Measurements from ENCODE around the gene TBC1D30.
"Not testable (repeated sequence)": the region's sequence is repeated elsewhere in the genome, so short reads cannot be mapped to it uniquely, and the experiment has no call there.

Gene TBC1D30, protein sequence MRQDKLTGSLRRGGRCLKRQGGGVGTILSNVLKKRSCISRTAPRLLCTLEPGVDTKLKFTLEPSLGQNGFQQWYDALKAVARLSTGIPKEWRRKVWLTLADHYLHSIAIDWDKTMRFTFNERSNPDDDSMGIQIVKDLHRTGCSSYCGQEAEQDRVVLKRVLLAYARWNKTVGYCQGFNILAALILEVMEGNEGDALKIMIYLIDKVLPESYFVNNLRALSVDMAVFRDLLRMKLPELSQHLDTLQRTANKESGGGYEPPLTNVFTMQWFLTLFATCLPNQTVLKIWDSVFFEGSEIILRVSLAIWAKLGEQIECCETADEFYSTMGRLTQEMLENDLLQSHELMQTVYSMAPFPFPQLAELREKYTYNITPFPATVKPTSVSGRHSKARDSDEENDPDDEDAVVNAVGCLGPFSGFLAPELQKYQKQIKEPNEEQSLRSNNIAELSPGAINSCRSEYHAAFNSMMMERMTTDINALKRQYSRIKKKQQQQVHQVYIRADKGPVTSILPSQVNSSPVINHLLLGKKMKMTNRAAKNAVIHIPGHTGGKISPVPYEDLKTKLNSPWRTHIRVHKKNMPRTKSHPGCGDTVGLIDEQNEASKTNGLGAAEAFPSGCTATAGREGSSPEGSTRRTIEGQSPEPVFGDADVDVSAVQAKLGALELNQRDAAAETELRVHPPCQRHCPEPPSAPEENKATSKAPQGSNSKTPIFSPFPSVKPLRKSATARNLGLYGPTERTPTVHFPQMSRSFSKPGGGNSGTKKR

DNA sequence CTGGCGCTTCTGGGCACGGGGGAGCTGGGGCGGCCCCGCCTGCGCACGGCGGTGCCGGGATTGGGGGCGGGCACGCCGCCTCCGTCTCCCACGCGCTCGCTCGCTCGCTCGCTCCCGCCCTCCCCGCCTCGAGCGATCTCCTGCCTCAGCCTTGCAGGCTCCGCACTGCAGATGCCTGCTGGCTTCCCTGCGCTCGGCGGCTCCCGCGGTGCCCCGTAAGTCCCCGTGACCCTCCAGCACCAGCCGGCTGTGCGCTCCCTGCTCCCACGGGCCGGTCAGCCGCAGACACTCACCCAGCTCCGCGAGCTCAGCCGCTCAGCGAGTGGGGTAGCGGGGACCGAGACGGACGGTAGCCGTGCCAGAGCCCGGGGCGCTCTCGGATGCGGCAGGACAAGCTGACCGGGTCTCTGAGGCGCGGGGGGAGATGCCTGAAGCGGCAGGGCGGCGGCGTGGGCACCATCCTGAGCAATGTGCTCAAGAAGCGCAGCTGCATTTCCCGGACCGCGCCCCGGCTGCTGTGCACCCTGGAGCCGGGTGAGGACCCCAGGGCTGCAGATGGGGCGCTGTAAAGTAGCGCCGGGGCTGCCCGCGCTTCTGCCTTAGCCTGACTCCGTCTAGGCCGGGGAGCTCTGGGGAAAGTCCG, at the start of gene TBC1D30:
TSS of gene TBC1D30 (plus strand) at position 148 of the 643 bp plus-strand sequence. CDS start at position 381, 233 bp downstream.
- no peak for FAIRE-seq
- DNase-seq (ENCODE audit: insufficient read length, low spot score) = peak; percentile 40

DNA sequence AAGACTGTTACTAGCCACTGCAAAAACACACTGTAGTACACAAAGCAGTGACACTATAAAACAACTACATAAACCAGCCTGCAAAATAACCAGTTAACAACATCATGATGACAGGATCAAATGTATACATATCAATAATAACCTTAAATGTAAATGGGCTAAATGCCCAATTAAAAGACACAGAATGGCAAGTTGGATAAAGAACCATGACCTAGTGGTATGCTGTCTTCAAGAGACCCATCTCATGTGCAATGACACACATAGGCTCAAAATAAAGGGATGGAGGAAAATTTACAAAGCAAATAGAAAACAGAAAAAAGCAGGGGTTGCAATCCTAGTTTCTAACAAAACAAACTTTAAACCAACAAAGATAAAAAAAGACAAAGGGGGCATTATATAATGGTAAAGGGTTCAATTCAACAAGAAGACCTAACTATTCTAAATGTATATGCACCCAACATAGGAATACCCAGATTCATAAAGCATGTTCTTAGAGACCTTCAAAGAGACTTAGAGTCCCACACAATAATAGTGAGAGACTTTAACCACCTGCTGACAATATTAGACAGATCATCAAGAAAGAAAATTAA, 49.2 kb upstream of the TBC1D30 start:
- DNase-seq (ENCODE audit: insufficient read length, low spot score); FAIRE-seq: not testable (repeated sequence)

DNA sequence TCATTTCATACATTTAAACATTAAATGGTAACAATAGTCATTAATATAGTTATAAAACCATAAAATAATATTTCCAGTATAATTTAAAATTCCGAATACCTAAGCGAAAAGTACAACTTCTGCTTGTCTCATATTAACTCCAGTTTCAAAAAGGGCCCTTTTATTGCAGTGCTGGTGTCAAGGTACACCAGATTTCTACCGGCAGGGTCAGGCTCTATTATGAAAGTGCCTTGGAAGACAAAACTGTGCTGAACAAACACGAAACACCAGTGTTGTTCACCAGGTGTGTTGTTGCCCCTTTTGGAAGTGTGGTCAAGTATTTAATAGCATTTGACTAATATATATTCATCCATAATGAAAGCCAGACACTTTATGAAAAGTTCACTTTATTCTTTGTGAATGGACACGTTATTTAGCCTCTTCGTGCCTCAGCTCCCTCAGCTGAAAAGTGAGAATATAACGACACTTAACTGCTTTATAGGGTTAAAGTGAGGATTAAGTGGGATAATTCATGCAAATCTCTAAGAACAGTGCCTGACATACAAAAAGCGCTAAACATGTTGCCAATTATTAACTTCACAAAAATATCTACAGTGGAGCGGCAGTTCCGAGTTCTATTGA, 45.0 kb upstream of the TBC1D30 start:
- FAIRE-seq = no peak

DNA sequence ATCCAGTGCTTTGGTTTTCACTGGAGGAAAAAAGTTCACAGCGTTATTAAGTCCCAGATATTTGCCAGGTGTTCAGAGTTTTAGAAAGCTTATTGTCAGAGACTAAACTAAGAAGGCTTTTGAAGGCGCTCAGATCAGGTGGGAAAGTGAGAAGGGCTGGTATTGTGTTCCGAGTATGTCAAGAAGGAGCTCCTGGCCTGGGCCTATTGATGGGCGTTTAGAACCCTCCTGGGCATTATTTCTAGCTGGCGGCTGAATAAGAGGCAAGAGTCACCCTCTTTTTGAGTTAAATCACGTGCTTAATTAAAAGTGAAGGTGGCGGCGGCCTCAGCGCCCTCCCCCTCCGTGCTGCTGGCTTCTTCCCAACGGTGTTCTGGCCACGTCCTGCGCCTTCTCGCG, 44.3 kb upstream of the TBC1D30 start:
- DNase-seq (ENCODE audit: insufficient read length, low spot score) (no peak), FAIRE-seq (no peak)

More for the DNA sequence above, 45.0 kb upstream of the TBC1D30 start:
- DNase-seq (ENCODE audit: insufficient read length, low spot score) = no peak

DNA sequence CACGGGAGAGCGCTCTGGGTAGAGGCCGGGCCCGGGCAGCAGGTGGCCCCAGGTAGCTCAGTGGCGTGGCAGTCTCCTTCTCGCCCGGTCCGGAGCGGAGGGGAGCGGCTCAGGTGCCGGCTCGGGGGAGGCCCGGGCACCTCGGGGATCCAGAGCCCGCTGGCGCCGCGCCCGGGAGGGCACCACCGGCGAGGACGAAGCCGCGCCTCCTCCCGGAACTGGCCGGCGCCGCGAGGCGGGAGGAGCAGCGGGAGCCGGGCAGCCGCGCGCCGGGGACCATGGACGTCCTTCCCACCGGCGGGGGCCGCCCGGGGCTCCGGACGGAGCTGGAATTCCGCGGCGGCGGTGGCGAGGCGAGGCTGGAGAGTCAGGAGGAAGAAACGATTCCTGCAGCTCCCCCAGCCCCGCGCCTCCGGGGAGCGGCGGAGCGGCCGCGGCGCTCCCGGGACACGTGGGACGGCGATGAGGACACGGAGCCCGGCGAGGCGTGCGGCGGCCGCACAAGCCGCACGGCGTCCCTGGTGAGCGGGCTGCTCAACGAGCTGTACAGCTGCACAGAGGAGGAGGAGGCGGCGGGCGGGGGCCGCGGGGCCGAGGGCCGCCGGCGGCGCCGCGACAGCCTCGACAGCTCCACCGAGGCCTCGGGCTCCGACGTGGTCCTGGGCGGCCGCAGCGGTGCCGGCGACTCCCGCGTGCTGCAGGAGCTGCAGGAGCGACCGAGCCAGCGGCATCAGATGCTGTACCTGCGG, 43.7 kb upstream of the TBC1D30 start:
- DNase-seq (ENCODE audit: insufficient read length, low spot score) (peak; percentile 20), FAIRE-seq (no peak)

DNA sequence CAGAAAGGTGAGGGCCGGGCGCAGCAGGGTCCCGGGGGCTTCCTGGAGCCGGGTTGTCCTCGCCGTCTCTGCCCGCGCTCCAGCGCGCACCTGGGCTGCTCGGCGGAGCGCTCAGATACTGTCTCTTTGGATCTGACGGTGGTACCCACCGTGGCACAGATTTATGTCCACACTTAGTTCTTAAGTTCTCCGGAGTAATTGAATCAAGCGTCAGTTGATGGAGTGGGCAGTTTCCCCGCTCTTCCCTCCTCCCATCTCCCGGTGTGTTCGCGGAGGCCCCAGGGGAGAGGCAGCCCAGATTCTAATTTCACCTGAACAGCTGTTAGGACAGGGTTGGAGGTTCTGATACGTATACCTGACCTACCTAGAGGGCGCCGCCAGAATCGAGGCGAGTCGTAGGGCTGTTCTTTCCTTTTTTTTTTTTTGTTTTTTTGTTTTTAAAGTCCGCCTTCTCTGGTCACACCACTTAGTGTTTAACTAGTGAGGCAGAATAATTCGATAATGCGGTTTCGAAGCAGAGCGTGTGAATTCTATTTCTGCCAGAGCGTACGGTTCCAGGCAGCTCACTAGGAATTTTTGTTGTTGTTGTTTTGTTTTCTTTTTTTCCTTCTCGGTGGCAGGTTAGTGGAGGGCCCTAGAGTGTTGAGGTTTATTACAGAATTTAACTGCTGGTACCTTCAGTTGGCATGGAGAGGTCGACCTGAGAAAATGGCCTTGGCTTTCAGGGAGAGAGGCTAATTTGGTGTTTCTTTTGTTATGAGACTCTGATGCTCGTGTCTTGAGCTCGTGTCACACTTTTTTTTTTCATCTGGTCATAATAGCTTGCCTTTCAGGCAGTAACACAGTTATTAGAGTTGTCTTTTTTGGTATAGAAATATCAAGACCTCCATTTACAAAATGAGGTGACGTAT, 42.9 kb upstream of the TBC1D30 start:
- FAIRE-seq = no peak
- DNase-seq (ENCODE audit: insufficient read length, low spot score) = no peak

DNA sequence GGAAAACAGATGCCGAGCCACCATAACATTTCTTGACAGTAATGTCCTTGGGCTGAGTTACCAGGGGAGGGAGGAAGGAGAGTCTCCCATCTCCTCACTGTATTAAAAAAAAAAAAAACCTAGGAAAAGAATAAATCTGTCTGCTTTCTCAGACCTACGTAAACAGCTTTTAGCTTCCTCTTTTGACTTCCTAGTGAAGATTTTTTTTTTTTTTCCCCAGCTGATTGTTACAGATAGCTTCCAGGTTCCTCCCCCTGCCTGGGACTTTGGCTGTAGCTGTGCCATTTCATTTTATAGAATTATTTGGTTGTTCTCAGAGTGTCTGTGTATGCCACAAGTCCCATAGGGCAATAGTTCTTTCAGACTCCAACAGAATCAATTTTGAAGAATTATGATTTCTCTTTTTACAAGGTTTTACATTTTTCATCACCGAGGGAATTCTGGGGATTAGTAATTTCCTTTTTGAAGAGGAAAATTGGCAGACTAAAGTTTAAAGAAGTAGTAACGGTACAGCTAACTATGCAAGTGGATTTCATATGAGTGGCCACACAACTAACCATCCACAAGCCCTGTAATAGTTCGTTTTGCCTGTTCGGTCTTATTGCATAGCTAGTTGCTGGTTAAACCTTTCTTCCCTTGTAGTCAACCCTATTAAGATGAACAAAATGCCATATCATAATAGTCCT, 42.1 kb upstream of the TBC1D30 start:
- DNase-seq (ENCODE audit: insufficient read length, low spot score) (no peak), FAIRE-seq (no peak)

DNA sequence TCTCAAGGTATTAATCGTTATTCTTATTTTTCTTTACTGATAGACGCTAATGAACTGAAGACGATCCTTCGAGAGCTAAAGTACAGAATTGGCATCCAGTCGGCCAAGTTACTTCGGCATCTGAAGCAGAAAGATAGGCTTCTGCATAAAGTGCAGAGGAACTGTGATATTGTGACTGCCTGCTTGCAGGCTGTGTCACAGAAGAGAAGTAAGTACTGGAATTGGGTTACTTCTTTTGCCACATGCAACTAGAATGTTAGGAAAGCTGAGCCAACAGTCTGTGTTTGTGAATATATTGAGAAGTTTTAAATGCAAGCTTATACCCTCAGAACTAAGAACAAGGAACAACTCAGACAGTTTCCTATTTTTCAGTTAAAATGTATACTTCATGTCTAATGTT, 38.6 kb upstream of the TBC1D30 start:
- FAIRE-seq (no peak), DNase-seq (ENCODE audit: insufficient read length, low spot score) (no peak)

DNA sequence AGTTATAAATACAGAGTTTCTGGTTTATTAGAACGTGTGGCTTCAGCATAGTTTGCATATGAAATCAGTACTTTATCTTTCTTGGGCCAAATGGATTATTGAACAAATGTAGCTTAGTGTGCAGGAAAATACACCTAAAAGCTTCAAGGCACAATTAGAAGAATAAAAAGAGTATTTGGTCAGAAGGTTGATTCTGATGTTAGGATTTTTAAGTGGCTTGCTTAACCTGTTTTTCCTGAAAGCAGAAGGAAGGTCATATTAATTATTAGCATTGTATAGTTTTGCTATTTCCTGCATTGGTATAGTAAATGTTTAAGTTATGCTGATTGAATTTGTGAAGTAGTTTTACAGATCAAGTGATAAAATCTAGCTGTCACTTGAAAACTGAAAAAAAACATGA, 34.3 kb upstream of the TBC1D30 start:
- no peak for DNase-seq (ENCODE audit: insufficient read length, low spot score)
- FAIRE-seq = no peak

DNA sequence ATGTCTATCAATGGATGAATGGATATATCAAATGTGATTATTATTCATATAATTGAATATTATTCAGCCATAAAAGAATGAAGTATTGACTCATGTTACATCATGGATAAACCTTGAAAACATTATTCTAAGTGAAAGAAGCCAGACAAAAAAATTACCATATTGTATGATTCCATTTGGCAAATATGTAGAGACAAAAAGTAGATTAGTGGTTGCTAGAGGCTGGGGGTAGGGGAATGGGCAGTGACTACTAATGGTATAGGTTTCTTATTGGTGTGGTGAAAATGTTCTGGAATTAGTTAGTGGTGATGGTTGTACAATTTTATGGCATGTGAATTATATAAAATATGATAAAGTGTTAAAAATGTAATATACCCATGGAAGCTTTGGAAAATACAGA, 33.4 kb upstream of the TBC1D30 start:
- FAIRE-seq (no peak), DNase-seq (ENCODE audit: insufficient read length, low spot score) (no peak)

DNA sequence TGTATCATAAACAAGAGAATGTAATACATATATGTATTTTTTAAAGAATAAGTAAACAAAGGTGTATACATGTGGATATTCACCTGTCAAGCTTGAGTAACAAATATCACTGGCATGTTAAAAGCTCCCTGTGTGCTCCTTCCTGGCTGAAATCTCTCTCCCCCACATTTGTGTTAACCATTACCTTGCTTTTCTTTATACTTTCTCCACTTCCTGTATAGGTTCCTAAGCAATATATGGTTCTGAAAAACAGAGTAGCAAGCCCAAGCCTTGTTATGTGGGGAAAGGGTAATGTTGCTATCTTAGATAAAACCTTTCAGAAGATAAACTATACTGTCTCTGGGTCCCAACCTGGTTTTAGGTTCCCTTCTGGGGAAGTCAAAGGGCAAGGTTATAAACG, 32.3 kb upstream of the TBC1D30 start:
- DNase-seq (ENCODE audit: insufficient read length, low spot score) = no peak
- no peak for FAIRE-seq

DNA sequence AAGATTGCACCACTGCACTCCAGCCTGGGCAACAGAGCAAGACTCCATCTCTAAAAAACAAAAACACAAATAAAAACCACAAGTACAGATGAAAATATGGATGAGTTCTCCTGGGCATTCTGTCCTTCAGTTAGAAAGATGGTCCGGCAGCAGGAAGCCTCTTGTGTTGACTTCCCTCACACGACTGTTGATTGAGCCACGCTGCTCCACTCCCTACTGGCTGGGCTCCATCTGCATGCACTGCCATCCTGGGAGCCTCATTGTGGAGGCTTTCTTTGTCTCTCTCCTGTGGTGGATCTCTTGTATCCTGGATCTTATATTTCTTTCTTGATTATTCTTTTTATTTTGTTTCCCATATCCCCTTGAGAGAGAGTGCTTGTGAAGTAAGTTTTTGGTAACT, 30.8 kb upstream of the TBC1D30 start:
- no peak for FAIRE-seq
- no peak for DNase-seq (ENCODE audit: insufficient read length, low spot score)

DNA sequence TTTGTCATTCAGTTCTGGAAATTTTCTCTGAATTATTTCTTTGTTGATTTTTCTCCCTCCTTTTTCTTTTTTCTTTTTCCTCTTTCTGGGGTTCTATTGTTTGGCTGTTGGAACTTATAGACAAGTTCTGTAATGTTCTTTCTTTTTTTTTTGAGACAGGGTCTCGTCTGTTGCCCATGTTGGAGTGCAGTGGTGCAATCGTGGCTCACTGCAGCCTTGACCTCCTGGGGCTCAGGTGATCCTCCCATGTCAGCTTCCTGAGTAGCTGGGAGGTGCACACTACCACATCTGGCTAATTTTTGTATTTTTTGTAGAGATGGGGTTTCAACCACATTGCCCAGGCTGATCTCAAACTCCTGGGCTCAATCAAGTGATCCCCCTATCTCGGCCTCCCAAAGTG, 30.1 kb upstream of the TBC1D30 start:
- DNase-seq (ENCODE audit: insufficient read length, low spot score) = no peak
- no peak for FAIRE-seq

DNA sequence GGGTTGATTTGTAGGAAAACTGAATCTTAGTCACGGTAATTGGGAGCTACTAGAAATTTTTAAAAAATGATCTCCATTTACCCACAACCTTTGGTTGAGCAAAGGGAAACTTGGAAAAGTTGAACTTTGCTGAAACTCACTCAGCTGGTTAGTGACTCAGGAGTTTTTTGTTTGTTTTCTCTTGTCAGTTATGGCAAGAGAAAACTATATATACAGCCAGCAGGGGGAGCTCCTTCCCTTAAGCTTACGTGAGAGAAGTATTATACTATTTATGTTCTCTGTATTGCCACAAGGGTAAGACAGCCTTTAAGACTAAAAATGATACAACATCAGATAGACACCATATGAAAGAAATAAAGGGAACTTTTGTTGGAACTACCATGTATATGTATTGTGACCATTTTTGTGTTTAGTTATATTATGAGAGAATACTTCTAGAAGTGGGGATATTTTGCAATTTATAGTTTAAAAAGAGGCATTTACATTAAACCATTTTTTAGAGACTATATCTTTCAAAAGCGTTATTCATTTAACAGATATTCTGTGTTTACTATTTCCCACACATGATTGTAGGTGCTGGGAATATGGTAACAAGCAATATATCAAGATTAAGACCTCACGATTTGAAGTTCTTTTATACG, 28.1 kb upstream of the TBC1D30 start:
- DNase-seq (ENCODE audit: insufficient read length, low spot score) = peak; percentile 74
- FAIRE-seq = no peak

DNA sequence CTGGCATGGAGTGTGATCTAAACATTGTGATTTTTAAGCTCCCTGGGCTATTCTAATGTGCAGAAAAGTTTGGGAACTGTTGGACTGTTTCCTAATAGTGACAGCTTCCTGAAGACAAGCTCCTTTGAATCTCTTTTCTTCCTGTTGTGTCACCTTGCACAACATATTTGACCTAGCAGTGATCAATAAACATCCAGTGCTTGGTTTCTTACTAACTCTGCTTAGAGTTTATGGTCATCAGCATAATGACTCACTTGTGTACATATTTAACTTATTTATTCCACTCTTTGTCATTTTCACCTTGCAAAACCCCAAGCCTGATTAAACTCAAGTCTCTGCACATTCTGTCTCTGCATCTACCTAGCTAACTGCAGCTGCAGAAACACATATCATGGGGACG, 27.3 kb upstream of the TBC1D30 start:
- no peak for DNase-seq (ENCODE audit: insufficient read length, low spot score)
- FAIRE-seq = no peak

DNA sequence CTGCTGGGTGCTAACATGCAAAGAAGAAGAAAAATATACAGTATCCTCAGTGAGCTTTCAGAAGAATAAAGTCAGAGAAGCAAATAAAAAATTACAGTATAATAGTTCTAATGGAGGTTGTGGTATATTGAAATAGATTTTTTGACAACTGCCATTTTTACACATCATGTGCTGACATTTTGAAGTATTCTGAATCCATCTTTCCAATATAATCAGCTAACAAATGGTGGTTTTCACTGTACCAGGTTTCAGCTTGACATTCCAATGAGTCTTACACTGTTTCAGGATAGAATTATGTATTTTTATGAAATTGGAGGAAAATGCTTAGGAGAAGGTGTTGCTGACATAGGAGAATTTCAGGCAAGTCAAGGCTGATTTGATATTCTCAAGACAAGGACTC, 26.3 kb upstream of the TBC1D30 start:
- DNase-seq (ENCODE audit: insufficient read length, low spot score) = no peak
- no peak for FAIRE-seq

DNA sequence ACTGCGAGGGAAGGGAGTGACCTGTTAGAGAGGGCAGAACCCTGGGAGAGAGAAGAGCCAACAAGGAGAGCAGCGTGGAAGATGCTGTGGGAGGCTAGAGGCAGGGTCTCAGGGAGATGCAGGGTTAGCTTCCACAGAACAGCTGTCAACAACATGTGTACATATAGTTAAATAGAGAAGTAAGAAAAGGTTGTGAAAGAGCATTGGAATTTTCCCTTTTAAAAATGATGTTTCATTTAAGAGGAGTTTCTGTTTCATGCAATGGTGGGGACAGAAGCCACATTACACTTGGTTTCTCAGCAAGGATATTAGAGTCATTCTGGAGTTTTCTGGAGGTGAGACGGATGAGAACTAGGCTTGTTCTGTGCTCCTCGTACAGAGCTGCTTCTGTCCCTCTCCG, 23.8 kb upstream of the TBC1D30 start:
- no peak for FAIRE-seq

DNA sequence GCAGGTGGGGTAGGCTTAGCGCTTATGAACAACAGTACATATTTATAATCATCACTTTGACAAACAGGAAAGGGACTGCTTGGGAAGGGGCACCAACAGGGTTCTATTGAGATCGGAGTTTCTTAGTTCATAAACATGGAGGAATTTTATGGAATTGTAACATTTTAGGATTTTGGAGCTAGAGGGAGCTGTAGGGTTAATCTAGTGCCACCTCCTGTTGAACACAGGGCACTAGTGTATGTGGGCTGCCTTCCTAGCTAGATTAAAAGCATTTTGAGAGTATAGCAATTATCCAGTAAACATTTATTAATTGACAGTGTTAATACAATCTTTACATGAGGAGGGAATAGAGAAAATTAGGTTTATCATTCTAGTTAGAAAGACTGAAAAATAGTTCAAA, 23.1 kb upstream of the TBC1D30 start:
- no peak for FAIRE-seq

More for the DNA sequence above, 23.8 kb upstream of the TBC1D30 start:
- DNase-seq (ENCODE audit: insufficient read length, low spot score) = no peak

More for the DNA sequence above, 23.1 kb upstream of the TBC1D30 start:
- DNase-seq (ENCODE audit: insufficient read length, low spot score) = no peak

Data from HTR-8/SVneo (cell line).